Neural progenitor cell (in vitro differentiated cells): ENCODE measurements around the gene RHBDL3.

Experiments used
- EZH2 ChIP-seq: fragments of 200-600 bp; sonication (generic); IDR thresholded peaks from 2 replicates; pipeline ENCODE4 v1.6.1; 2017; ENCODE audit warnings: antibody characterized with exemption, mild to moderate bottlenecking, moderate library complexity
- EZH2phosphoT487 ChIP-seq: fragments of 200-600 bp; sonication (generic); IDR thresholded peaks from 2 replicates; pipeline ENCODE4 v1.6.1; 2017; ENCODE audit warnings: antibody characterized with exemption
- TF ChIP-seq, protein P1 (sequence below): fragments of 200-600 bp; sonication (generic); IDR thresholded peaks from 2 replicates; pipeline ENCODE4 v1.5.1; 2017; ENCODE audit warnings: antibody characterized with exemption, mild to moderate bottlenecking

- TF ChIP-seq, protein P1, sequence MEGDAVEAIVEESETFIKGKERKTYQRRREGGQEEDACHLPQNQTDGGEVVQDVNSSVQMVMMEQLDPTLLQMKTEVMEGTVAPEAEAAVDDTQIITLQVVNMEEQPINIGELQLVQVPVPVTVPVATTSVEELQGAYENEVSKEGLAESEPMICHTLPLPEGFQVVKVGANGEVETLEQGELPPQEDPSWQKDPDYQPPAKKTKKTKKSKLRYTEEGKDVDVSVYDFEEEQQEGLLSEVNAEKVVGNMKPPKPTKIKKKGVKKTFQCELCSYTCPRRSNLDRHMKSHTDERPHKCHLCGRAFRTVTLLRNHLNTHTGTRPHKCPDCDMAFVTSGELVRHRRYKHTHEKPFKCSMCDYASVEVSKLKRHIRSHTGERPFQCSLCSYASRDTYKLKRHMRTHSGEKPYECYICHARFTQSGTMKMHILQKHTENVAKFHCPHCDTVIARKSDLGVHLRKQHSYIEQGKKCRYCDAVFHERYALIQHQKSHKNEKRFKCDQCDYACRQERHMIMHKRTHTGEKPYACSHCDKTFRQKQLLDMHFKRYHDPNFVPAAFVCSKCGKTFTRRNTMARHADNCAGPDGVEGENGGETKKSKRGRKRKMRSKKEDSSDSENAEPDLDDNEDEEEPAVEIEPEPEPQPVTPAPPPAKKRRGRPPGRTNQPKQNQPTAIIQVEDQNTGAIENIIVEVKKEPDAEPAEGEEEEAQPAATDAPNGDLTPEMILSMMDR = no peak
- TF ChIP-seq EZH2 (no peak), EZH2phosphoT487 (no peak)
These were observed 90.2 kb downstream of the RHBDL3 start for GRCh38 chr17:32355649-32356377.
